B cell (primary cell): ENCODE measurements around the gene SAMD10.

Source experiments
- CTCF ChIP-seq: fragments of 200-600 bp; IDR thresholded peaks from one replicate; pipeline ENCODE4 v1.8.0; 2022; ENCODE audit warnings: antibody characterized with exemption, mild to moderate bottlenecking
- EZH2 ChIP-seq: IDR thresholded peaks from 2 replicates; pipeline ENCODE4 v1.6.1; 2012; ENCODE audit warnings: borderline replicate concordance, low read depth, mild to moderate bottlenecking, moderate library complexity, low read length; ENCODE audit not compliant: insufficient read depth, poor library complexity, severe bottlenecking

- TF ChIP-seq EZH2 (no peak), CTCF (no peak)
Observed at GRCh38 chr20:63961664-63962425, 17.6 kb downstream of the SAMD10 start.
